RPMI8226 (cell line): Measurements from ENCODE around the gene GTF2IRD1.
"Not testable (repeated sequence)": the region's sequence is repeated elsewhere in the genome, so short reads cannot be mapped to it uniquely, and the experiment has no call there.

Experiments used
- DNase-seq: peaks from one replicate; pipeline ENCODE4 v3.0.0-alpha.2; 2015

GTF2IRD1 gene

GRCh38 chr7:74474271-74474865, 20.7 kb downstream of the GTF2IRD1 start:
- no peak for DNase-seq

GRCh38 chr7:74475243-74475986, 21.7 kb downstream of the GTF2IRD1 start:
- DNase-seq = peak; percentile 93

GRCh38 chr7:74475987-74476350, 22.3 kb downstream of the GTF2IRD1 start:
- DNase-seq = peak; percentile 75

- DNase-seq = no peak
Measured at GRCh38 chr7:74476626-74477025, 22.9 kb downstream of the GTF2IRD1 start.

GRCh38 chr7:74478671-74479065, 25.0 kb downstream of the GTF2IRD1 start:
- no peak for DNase-seq

- DNase-seq = peak; percentile 82
Measured at GRCh38 chr7:74479066-74479781, 25.5 kb downstream of the GTF2IRD1 start.

GRCh38 chr7:74479961-74480829, 26.5 kb downstream of the GTF2IRD1 start:
- DNase-seq = no peak

- DNase-seq = no peak
Measured at GRCh38 chr7:74480861-74481417, 27.2 kb downstream of the GTF2IRD1 start.

GRCh38 chr7:74481458-74482196, 27.9 kb downstream of the GTF2IRD1 start:
- DNase-seq = no peak

- no peak for DNase-seq
Measured at GRCh38 chr7:74482197-74482467, 28.4 kb downstream of the GTF2IRD1 start.

GRCh38 chr7:74482629-74483401, 29.1 kb downstream of the GTF2IRD1 start:
- DNase-seq = no peak

GRCh38 chr7:74483402-74484336, 30.0 kb downstream of the GTF2IRD1 start:
- DNase-seq = peak; percentile 77

GRCh38 chr7:74485611-74486010, 31.9 kb downstream of the GTF2IRD1 start:
- DNase-seq = no peak

GRCh38 chr7:74488518-74489030, 34.9 kb downstream of the GTF2IRD1 start:
- DNase-seq = not testable (repeated sequence)

- no peak for DNase-seq
Measured at GRCh38 chr7:74489997-74490945, 36.6 kb downstream of the GTF2IRD1 start.

GRCh38 chr7:74491490-74491889, 37.8 kb downstream of the GTF2IRD1 start:
- DNase-seq = not testable (repeated sequence)

GRCh38 chr7:74493295-74493694, 39.6 kb downstream of the GTF2IRD1 start:
- DNase-seq = no peak

- no peak for DNase-seq
Measured at GRCh38 chr7:74494076-74494548, 40.4 kb downstream of the GTF2IRD1 start.
